Lower lobe of right lung (tissue), 2 donors: ENCODE measurements around the gene FRMD4B. TPM values are rescaled to one million over a fixed set of nuclear protein-coding genes. Genes with fewer than 3 reads are reported as not detected.

Source experiments
- ATAC-seq, 2 donors: fragments of 200-7000 bp; cut with Tn5 transposase; one replicate each; pipeline ENCODE4 v1.9.1; 2020 to 2022; ENCODE audit warnings: mild to moderate bottlenecking in 2 of 2, moderate library complexity in 2 of 2
- DNase-seq: peaks from one replicate; pipeline ENCODE4 v3.0.0-alpha.2; 2020
- H3K27ac ChIP-seq: fragments of 200-600 bp; one replicate; pipeline ENCODE4 v1.8.0; 2022
- H3K27me3 ChIP-seq: fragments of 200-600 bp; one replicate; pipeline ENCODE4 v1.8.0; 2022; ENCODE audit warnings: low read depth
- H3K36me3 ChIP-seq: fragments of 200-600 bp; one replicate; pipeline ENCODE4 v1.8.0; 2022; ENCODE audit warnings: mild to moderate bottlenecking
- H3K4me1 ChIP-seq: fragments of 200-600 bp; one replicate; pipeline ENCODE4 v1.8.0; 2022
- H3K4me3 ChIP-seq: fragments of 200-600 bp; one replicate; pipeline ENCODE4 v1.8.0; 2022; ENCODE audit warnings: mild to moderate bottlenecking
- H3K9me3 ChIP-seq: fragments of 200-600 bp; one replicate; pipeline ENCODE4 v1.8.0; 2022
- intact Hi-C: fragments of 100-400 bp; cut with DNase I; formaldehyde crosslinking; loops from one replicate; pipeline ENCODE4 v1.11.0; 2022
- total RNA-seq: library from RNA; stranded (reverse); fragmentation: NEBNext Ultra II Directional; extraction: Animal tissue kit (Norgen Biotek cat#: 25700); gene quantifications from one replicate; pipeline ENCODE4 v1.2.1, GENCODE V29; 2021
- TF ChIP-seq, protein P1 (sequence below): fragments of 200-600 bp; IDR thresholded peaks from one replicate; pipeline ENCODE4 v1.8.0; 2022; ENCODE audit warnings: antibody characterized with exemption, mild to moderate bottlenecking
- donor health status: DM: no; HTN: yes; CAD: no; lungs with severe emphysema.

FRMD4B gene
- total RNA-seq, 1 donor from 2014 or later = 62.4 TPM

DNA sequence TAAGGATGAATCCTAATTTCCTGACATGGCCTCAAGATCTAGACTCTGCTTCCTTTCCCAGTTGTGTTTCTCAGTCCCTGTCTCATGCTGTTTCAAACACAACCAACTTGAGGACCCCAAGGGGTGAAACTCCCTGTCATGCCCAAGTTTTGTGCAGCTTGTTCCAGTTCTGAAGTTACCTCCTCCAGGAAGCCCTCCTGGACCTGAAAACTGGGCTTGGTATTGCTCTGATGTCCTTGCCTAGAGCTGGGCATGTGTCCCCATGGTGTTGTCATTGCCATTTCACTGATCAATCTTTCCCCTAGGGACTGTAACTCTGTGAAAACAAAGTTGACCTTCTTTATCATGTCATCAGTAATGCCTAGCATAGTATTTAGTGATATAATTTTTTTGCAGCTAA lies 257.4 kb downstream of the FRMD4B start:
- Histone ChIP-seq H3K9me3 (no peaks in the 10 kb centered on the region), H3K4me3 (no peak overlapping the region), H3K36me3 (no peaks in the 10 kb centered on the region), H3K27ac (no peak overlapping the region), H3K4me1 (no peaks in the 10 kb centered on the region), H3K27me3 (no peaks in the 10 kb centered on the region)
- intact Hi-C loops = no loop called here
- TF ChIP-seq, protein P1, sequence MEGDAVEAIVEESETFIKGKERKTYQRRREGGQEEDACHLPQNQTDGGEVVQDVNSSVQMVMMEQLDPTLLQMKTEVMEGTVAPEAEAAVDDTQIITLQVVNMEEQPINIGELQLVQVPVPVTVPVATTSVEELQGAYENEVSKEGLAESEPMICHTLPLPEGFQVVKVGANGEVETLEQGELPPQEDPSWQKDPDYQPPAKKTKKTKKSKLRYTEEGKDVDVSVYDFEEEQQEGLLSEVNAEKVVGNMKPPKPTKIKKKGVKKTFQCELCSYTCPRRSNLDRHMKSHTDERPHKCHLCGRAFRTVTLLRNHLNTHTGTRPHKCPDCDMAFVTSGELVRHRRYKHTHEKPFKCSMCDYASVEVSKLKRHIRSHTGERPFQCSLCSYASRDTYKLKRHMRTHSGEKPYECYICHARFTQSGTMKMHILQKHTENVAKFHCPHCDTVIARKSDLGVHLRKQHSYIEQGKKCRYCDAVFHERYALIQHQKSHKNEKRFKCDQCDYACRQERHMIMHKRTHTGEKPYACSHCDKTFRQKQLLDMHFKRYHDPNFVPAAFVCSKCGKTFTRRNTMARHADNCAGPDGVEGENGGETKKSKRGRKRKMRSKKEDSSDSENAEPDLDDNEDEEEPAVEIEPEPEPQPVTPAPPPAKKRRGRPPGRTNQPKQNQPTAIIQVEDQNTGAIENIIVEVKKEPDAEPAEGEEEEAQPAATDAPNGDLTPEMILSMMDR = no peak
- ATAC-seq = no peak
- DNase-seq = no peak

DNA sequence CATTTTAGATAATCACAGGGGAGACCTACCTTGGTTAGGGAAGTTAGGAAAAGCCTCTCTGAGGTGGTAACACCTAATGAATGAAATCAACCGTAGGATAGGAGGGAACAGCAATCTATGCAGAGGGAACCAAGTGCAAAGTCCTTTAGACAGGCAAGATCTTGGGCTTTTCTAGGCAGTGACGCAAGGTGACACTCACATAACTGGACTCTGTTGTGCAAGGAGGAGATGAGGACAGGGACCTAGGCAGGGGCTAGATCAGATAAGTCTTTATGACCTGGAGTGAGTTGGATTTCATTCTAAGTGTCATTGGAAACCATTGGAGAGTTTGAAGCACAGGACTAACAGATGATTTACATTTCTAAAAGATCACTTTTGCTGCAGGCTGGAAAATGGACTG lies 258.9 kb downstream of the FRMD4B start:
- DNase-seq (no peak), ATAC-seq (no peak)
- no peaks in the 10 kb centered on the region for H3K9me3 ChIP-seq
- no peak overlapping the region for H3K27ac ChIP-seq
- H3K4me3 ChIP-seq = no peak overlapping the region
- no peaks in the 10 kb centered on the region for H3K27me3 ChIP-seq
- TF ChIP-seq, protein P1 = no peak
- no peaks in the 10 kb centered on the region for H3K36me3 ChIP-seq
- intact Hi-C loops = no loop called here
- H3K4me1 ChIP-seq = no peaks in the 10 kb centered on the region

DNA sequence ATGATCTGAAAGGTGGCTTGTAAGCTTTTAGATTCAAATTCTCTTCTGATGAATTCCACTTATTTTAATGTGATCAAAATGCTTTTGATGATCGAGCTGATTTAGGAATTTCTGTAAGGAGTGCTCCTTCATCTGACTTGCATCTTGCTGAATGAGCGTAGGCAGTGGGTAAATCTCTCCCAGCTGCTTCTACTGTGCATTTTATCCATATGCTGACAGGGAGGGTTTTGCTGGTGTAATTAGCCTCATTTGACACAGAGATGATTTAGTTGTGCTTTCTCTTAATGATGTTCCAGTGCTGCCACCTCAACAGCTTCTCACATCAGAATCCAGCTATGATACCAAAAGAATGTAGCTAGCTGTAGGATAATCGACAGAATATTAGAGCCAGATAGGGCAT lies 259.7 kb downstream of the FRMD4B start:
- Histone ChIP-seq H3K36me3 (no peaks in the 10 kb centered on the region), H3K4me1 (no peaks in the 10 kb centered on the region), H3K27me3 (no peaks in the 10 kb centered on the region), H3K4me3 (no peak overlapping the region), H3K27ac (no peak overlapping the region), H3K9me3 (no peaks in the 10 kb centered on the region)
- ATAC-seq (no peak), DNase-seq (no peak)
- TF ChIP-seq, protein P1 = no peak
- intact Hi-C loops = no loop called here

DNA sequence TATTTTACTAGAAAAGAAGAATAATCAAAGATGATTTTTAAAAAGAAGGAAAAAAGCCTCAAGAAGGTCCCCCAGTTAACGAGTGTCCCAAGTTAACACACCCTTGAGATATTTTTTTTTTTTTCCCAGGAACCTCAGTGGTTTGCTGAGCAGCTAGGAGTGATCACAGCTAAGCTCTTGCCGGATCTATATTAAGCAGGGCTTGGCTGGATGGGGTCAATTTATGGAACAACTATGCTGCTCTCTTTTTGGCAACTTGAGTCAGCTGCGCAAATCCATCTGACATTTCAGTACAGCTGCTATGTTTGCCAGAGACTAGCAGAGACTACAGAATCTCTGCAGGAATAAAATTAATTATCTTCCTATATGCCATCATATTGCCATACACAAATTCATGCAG lies 263.5 kb downstream of the FRMD4B start, which contains the start of gene LMOD3:
Gene LMOD3, minus strand, starts transcription at position 193 of the 400 bp plus-strand sequence. CDS start 209 bp downstream, outside the sequence.
- intact Hi-C loops = no loop called here
- TF ChIP-seq, protein P1 = no peak
- H3K4me3 ChIP-seq = no peak within 1 kb of the TSS
- no peaks in the 10 kb centered on the region for H3K36me3 ChIP-seq
- H3K27ac ChIP-seq = peak within 1 kb of the TSS; percentile 7
- H3K4me1 ChIP-seq = no peaks in the 10 kb centered on the region
- H3K27me3 ChIP-seq = no peaks in the 10 kb centered on the region
- no peak for DNase-seq
- no peak for ATAC-seq
- H3K9me3 ChIP-seq = no peaks in the 10 kb centered on the region

DNA sequence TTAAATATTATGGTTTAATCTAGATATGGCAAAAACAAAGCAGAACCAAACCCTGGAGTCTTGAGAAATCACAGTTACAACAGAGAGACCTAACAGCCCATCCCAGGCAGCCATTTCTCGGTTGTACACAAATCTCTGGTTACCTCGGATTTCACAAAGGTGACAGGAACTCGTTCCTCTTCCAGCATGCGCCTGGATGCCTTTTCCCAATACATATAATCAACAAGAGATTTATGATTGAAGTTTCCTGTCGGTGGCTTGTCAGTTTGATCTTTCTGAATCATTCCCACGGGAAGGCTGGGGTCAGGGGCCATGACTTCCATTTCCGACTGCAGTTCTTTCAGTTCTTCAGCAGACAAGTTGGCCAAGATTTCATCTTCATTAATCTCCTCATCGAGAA lies 263.9 kb downstream of the FRMD4B start:
- H3K36me3 ChIP-seq = no peaks in the 10 kb centered on the region
- TF ChIP-seq, protein P1 = no peak
- peak overlapping the region; percentile 7 for H3K27ac ChIP-seq
- H3K9me3 ChIP-seq = no peaks in the 10 kb centered on the region
- no peaks in the 10 kb centered on the region for H3K27me3 ChIP-seq
- no peak overlapping the region for H3K4me3 ChIP-seq
- intact Hi-C loops = no loop called here
- ATAC-seq = no peak
- no peaks in the 10 kb centered on the region for H3K4me1 ChIP-seq
- DNase-seq = no peak

DNA sequence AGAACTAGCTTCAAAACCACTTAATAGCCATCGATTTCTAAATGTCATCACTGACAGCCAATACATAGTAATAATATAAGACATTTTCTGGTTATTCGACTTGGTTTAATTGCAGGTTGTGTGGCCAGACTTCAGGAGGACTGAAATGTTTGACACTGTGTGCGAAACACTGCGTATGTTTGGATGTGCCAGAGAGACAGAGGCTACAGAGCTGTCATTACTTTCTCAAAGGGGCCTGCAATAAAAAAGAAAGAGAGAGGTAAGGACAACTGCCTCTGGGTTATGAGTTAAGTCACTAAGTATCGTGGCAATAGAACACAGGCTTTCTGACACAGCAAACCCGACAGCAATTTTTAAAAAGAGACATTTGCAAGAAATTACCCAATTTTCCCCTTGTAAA lies 264.4 kb downstream of the FRMD4B start:
- ATAC-seq = no peak
- Histone ChIP-seq H3K4me1 (no peaks in the 10 kb centered on the region), H3K36me3 (no peaks in the 10 kb centered on the region), H3K9me3 (no peaks in the 10 kb centered on the region), H3K27ac (peak overlapping the region; percentile 7), H3K4me3 (no peak overlapping the region), H3K27me3 (no peaks in the 10 kb centered on the region)
- no peak for DNase-seq
- intact Hi-C loops = no loop called here
- TF ChIP-seq, protein P1 = no peak
